HG03159 (cell line): ENCODE results near the gene DCD.
"Not testable (repeated sequence)": the region's sequence is repeated elsewhere in the genome, so short reads cannot be mapped to it uniquely, and the experiment has no call there.

Experiments
- ATAC-seq: cut with Tn5 transposase; IDR thresholded peaks from one replicate; pipeline ENCODE4 v1.9.1; 2021; ENCODE audit warnings: mild to moderate bottlenecking, moderate library complexity; ENCODE audit not compliant: unreplicated experiment

Gene DCD, protein sequence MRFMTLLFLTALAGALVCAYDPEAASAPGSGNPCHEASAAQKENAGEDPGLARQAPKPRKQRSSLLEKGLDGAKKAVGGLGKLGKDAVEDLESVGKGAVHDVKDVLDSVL

DNA sequence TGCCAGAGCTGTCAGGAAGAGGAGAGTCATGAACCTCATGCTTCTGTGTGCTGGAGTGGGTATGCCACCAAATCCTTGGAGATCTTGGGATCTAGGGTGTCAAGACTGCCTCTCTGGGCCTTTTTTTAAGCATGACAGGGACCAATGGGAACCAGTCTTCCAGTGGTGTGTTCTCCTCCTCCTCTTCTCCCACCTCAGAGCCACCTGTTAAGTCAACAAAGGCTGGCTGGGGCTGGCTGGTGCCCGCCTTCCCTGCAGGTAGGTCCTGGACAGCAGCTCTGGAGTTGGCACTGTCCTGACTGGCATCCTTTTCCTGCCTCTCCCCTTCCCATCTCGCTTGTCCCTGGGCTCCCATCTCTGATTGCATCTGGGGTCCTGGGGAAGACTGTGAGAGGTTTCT lies at the start of gene DCD:
DCD (minus strand) TSS at position 101 of the 400 bp plus-strand sequence; CDS start at position 39, 62 bp downstream.
- no peak for ATAC-seq

DNA sequence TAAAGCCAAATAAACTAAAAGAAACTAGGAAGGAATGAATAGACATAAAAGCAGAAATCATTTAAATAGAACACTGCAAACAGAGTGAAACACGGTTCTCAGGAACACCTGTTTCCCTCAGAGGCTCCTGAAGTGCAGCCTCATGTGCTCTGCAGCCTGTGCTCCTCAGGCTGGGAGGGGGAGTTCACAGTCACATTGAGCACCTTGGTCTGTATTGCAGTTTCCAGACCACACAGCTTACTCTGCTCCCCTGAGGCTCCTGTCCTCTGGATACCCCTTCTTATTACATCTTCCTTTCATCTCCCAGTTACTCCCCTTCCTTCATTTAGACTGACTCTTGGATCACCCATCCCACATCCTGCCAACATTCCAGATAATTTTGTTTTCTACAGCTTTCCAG lies 49.7 kb upstream of the DCD start:
- ATAC-seq = no peak

DNA sequence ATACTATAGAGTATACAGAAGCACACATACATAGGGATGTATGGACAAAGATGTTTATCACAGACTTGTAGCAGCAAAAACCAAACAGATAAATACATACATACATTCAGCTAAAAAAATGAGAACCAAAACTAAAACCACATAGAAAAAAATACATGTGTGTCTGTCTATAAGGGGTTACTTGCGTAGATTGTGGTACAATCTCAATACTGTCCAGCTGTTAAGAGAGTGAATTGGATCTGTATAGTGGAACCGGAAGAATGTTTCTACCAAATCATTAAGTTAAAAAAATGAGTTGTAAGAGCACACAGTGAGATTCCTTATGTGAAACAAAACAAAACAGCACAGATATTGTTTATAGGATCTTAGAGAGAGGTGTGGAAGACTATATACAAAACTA lies 44.2 kb upstream of the DCD start:
- no peak for ATAC-seq

DNA sequence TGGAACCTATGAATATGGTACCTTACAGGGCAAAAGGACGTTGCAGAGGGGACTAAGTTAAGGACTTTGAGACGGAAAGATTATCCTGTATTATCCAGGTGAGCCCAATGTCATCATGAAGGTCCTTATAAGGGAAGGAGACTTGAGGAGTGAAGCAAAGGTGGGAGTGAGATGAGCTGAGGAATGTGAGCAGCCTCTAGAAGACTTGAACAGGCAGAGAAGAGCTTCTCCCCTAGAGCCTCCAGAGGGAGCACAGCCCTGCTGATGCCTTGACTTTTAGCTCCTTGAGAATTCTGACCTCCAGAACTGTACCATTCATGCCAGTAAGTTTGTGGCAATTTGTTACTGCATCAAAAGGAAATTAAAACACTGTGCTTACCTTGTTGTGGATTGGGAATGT lies 41.8 kb upstream of the DCD start:
- ATAC-seq = no peak

DNA sequence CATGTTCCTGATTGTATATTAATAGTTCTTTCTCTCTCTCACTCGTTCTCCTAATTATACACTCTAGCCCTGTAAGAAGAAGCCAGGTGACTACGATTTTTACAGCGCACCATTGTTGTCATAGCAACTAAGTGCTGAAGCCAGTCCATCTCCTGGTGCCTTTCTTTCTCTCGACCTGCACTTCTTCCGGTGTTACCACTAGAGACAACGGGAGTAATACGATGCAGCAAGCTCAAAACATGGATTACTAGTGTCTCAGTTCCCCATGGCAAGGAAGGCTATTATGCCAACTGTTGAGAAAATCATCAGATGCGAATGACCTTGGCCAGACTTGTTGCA lies 40.8 kb upstream of the DCD start:
- ATAC-seq = no peak

DNA sequence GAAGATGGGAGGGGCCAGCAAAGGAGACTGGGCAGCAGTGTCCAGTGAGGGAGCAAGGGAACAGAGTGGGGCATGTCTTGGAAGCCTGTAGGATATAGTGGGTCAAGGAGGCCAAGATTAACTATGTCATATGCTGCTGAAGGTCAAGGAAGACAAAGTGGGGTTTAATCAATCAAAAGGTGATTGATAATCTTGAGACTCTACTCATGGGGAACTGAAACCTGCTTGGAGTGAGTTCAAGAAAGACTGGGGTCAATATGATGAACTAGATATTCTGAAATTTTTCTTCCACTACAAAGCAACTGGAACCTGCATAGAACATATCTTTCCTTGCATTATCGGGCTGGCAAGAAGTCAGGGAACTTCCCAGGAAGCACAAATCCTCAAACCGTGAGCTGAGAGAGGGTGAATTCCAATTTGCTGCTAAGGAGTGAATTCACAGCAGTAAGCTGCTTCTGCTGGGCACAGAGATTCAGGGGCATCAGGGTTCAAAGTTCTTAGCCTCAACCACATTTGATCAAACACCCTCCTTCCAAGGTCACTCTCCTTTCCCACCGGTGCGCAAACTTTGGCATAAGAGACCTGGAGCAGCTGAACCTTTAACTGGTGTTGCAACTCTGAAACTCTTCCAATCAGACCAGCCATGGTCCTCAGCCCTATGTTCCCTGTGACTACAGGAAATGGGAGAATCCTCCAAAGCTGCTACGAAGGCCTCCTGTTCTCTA lies 40.3 kb upstream of the DCD start:
- no peak for ATAC-seq

DNA sequence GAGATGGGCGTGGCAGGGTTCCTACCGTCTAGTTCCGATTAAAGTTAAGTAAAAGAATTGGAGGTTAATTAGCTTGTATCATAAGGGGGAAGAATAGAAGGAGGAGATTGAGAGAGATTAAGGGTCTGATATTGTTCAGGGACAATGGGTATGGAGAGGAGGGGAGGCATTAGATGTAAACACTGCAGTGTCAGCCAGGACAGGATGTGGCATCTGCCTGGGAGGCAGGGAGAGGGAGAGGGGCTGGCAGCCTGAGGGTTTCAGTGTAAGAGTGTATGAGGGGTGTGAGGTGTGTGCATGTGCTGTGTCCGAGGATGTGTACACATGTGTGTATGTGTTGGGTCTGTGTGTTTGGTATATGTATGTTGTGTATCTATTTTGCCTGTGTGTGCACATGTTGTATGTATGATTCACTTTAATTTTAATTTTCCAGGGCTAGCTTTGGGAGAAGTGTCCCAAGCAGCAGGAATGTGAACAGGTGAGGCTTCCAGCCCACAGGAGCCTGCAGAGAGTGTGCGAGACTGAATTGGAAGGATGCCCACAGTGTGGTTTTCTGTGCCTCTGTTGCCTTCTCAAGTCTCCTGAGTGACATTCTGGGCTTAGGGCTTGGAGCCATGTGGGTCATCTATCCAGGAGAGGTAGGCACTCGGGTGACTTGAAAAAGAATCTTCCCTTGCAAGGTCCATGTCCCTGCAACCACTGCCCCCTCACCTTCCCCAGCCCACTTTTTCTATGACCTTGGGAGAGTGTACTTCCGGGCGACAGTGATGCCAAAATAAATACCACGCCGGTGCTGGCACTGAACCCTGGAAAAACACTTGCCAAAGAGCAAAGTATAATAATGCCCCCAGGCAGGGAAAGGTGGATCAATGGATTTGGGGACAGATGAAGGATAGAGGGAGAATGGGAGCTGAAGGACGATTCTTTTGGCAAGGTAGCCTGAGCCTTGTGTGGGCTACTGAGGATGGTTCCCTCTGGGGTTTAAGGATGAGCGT lies 36.8 kb upstream of the DCD start:
- no peak for ATAC-seq

DNA sequence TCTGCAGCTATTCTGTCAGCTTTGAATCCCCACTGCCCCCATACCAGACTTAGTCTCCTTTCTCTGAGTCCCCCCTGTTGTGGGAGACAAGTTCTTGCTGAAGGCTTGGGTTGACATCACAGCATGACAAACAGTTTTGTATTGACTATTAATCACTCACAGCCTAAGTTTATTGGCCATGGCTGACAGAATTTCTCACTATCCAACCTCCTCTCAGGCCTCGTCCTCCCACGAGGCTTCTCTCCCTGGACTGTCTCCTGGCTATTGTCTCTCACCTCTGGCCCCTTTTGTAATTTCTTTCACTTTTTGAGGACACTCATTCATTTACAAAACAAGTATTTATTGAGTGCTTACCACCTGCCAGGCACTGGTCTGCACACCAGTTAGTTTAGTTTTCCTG lies 35.2 kb upstream of the DCD start:
- no peak for ATAC-seq

DNA sequence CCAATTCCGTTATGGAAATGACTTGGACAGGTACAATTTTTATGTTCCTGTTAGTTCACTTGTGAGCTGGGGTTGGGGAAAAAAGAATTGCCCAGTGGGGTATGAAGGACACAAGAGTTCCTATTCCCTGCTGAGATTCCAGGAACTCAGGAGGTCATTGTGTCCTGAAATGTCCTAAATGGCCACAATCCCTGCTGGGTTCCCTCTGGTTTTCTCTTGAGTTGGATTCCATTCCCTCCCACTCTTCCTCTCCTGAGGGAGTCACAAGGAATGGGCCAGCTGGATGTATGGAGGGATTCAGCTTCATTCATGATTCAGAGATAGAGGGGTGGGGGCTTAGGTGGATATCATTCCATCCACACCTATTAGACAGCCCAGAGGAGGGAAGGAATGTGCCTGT lies 34.5 kb upstream of the DCD start:
- no peak for ATAC-seq

DNA sequence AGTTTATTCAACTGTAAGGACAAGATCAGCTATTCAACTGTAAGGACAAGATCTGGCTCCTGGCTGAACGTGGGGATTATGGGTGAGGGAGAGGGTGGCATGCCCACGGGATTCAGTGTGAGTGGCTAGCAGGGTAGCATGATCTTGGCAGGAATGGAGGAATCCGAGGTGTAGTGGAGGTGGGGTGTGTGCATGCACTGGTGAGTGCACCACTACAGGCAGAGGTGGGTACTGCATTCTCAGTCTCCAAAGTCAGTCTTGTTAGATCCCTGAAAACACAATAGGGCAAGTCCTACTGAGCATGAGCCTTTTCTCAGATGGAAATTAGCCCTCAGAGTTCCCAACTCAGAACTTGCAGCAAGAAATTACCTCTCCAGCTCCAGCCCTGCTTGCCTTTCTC lies 32.2 kb upstream of the DCD start:
- ATAC-seq = peak; percentile 82

DNA sequence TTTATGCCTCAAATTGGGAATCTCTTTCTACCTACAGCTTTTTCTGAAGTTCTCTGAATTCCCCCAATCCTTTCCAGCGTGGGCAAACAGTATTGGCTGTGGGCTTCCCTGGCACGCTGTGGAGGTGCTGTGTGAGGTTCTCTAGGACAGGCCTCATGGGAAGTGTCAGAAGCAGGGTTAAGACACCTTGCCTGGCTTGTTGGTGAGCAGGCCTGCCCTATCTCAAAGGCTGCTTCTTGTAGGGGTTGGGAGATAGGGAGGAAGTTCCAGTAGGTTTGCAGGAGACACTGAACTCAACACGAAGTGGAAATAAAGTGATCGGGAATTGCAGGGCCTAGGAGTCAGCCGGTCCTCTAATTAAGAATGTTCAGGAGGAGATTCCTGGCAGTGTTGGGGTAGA lies 30.0 kb upstream of the DCD start:
- no peak for ATAC-seq

DNA sequence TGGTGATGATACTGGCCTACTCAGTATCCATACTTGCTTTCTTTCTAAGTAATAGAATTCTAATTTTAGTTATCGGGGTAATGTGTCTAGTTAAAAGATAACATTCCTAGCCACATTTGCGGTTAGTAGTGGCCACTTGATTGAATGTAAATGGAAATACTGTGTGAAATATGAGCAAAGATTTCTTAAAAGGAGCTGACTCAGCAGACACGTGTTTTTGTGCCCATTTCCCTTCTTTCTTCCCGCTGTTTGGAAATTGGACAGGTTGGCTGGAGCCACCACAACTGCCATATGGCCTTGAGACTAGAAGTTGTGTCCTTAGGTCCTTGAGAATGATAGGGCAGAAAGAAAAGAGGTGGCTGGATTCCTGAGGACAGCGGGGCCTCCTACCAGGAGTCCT lies 19.8 kb upstream of the DCD start:
- no peak for ATAC-seq

DNA sequence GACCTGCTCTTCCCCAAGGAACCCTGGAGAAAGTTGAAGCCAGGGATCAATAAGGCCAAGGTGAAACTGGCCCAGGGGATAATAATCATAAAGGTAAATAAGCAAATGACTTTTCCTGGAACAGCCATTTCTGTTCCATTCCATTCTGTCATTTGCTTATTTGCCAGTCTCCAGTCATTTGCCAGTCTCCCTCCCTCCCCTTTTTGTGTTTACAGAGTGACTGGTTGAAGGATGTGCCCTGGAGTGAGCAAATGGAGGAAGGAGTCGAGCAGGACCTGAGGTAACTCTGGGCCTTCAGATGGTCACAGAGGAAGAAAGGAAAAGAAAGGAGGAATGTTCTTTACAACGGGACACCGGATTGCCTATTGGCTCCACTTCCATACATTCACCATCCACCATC lies 17.8 kb upstream of the DCD start:
- no peak for ATAC-seq

DNA sequence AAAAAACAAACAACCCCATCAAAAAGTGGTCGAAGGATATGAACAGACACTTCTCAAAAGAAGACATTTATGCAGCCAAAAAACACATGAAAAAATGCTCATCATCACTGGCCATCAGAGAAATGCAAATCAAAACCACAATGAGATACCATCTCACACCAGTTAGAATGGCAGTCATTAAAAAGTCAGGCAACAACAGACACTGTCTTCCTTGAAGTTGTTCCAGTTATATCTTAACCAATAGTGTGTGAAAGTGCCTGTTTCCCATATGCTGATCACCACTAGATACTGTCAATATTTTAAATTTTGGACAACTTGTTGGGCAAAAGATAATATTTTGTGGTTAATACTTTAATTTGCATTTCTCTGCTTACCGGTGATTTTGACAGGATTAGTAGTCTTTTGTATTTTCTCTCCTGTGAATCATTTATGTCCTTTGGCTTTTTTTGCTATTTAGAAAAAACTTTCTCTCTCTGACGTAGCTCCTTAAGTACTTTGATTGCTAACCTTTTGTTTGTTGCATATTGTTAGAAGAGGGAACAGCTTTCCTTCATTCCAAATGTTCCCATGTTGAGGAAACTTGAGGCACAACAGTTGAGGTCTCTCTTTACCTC lies 17.0 kb upstream of the DCD start:
- not testable (repeated sequence) for ATAC-seq

DNA sequence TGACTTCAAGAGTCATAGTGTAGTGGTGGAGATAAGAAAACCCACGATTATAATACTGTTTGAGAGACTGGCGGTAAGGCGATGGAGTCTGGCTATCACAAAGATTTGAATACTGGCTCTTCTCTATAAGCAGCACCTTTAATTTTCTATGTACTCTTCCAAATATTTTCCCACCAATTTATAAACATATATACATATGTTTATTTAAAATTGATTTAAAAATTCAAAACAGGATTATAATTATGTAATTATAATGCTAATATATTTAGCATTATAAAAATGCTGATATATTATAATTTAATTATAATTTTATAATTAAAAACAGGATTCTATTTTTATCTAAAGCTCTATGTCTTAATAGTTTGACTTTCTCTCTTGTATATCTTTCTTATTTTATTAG lies 15.4 kb upstream of the DCD start:
- ATAC-seq = no peak

DNA sequence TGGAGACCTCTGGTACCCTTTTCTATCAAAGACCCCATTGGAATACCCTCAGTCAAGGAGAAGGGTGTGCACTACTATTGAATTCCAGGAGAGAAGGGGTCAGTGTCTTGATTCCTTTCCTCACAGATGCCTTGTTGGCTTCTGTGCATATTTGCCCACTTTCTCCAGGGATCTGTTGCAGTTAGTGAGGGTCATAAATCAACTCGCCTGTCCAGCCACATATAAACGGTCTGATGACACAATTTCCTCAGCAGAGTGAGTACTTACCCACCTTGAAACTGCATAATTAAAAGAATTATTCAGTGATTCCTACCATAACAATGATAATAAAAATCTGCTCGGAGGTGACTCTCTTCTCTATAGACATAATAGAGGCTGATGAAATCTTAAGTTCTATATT lies 13.9 kb upstream of the DCD start:
- no peak for ATAC-seq

DNA sequence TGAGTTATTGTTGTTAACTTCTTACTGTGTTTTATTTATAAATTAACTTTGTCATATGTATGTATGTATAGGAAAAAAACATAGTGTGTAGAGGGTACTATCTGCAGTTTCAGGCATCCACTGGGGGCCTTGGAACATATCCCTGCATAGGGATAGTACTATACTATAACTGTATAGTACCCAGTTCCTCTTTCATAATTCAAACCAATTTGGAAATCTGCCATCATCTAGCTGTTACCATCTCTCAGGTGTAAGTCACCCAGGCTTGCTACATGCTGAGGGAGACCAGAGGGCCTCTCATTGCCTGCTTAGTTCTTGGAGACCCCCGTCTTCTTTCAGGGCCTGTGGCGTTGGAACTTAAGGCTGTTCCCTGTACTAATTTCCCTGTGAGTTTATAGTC lies 12.9 kb upstream of the DCD start:
- ATAC-seq = no peak

DNA sequence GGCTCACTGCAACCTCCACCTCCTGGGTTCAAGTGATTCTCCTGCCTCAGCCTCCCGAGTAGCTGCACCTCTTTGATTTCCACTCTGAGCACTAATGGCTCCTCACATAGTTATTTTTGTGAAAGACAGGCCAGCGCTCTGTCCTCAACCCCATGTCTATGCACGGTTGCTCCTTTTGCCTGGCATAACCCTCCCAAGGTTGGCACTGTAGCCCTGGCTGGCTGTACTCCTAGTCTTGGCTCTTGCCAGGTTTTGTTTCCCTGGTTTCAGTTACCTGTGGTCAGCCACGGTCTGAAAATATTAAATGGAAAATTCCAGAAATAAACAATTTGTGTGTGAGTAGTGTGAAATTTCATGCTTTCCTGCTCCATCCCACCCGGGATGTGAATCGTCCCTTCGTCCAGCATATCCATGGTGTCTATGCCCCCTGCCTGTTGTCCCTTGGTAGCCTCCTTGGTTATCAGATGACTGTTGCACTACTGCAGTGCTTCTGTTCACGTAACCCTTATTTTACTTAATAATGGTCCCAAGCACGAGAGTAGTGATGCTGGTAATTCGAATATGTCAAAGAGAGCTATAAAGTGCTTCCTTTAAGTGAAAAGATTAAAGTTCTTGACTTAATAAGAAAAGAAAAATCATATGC lies 12.3 kb upstream of the DCD start:
- no peak for ATAC-seq

DNA sequence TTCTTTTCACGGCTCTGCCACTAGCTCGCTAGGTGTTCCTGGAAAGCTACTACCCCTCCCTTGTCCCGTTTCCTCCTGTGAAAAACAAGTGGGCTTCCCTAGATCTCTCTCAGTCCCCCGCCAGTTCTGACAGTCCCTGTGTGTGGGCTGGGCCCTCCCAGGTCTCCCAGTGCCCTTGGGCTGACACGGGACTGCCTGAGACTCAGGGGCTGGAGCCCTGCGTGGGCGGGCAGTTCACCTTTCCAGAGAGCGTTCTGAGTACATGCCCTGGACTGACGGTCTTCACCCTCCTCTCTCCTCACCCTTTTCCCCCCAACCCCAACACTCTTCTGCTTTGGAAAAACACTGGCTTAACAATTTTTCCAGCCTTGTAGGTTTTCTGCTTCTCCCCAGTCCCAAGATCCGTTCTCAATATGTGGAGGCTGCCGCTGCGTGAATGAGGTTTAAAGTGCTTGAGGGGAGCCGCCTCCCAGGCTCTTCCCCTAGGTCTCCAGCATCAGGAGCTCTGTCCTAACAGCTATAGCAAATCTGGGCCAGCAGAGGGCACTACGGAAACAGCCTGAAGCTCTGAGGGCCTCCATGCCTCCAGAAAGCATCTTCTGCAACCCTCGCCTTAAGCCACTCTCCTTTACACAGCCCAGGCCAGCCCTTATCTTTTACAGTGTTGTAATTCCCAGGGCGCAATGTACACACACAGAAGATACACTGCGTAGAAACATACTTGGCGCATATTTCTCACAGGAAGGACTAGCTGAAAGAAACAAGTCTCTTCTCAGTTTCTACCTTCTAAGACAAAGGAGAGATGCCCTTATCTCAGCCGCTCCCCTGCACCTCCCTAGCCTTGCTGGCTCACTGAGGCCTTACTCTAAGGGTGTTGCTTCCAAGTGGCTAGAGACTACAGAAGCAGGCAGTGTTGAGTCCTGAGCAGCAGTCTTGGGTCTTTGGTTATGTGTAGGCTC lies 10.4 kb upstream of the DCD start:
- ATAC-seq = peak; percentile 79

DNA sequence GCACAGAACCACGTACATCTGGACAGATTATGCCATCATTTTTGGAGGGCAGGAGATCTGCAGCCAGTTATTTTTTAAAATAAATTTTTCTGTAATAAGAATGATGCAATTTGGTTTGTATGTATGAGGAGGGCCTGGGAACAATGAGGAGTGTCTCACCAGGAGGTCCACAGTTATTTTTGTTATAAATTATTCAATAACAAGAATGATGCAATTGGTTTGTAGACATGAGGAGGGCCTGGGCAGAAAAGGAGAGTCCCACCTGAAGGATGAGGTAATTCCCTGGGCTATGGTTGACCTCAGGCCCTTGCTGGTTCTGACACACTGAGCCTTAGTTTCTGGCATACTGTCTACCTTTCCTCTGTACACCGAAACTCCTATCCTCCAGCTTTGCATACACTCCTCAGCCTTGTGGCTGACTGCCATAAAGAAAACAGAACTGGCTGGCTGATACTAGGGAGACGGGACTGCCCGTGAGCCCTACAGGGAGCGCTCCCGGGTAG lies 9.0 kb upstream of the DCD start:
- ATAC-seq = no peak
